NCI-H460 (cell line): Measurements from ENCODE around the gene DHRS7. TPM values are rescaled to one million over a fixed set of nuclear protein-coding genes. Genes with fewer than 3 reads are reported as not detected.
A peak's percentile ranks its signal among the peaks of the same experiment; 100 is the strongest.

Experiments
- DNase-seq: peaks from one replicate; pipeline ENCODE4 v3.0.0-alpha.2; 2016; ENCODE audit warnings: low read depth; ENCODE audit errors: extremely low read depth
- total RNA-seq: library from RNA; depleted of rRNA; stranded (reverse); fragments of >200 nt; shearing (Covaris generic); gene quantifications from 2 replicates; pipeline ENCODE4 v1.2.3, GENCODE V29; 2014

DHRS7 gene
- total RNA-seq, 1 experiment from 2014 or later, result 144 TPM

DNA sequence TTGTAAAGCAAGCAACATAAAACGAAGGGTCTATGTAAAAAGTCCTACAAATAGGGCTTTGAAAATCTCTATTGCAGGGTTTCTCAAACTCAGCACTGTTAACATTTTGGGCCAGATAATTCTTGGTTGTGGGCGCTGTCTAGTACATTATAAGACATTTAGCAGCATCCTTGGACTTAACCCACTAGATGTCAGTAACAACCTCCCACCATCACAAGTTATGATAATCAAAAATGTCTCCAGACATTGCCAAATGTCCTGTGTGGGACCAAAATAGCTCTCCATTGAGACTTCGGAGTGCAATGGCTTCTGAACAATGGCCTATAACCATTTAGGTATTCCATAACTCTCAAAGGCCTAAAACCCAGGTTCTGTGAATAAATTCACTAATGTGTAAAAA is 22.9 kb upstream of the DHRS7 start:
- peak; percentile 16 for DNase-seq

DNA sequence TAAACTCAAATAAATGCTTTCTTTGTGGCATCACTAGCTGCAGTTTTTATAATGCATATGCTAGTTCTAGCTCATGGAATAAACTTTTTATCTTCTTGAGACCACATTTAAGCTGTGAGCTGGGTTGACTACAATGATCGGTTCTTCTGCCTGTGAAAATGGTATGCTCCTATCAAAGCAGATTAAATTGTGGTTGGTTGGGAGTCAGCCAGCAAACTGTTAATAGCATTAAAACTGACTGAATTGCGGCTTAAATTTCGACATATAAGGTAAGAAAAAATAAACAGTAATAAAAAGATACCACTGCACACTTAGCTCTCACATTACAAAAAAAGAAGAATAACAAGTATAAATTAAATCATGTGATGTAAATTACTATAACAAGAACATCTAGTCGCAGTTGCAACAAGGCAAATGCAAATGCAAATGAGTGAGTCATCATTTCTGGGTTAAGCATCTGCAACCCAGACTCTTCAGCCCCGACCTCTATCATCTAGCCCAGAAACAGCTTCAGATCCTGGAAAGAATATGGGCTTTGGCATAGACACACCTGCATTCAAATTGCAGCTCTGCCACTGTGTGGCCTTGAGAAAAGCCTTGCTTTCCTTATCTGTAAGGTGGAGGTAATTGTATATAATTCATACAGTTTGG is 19.8 kb upstream of the DHRS7 start:
- DNase-seq, result no peak

DNA sequence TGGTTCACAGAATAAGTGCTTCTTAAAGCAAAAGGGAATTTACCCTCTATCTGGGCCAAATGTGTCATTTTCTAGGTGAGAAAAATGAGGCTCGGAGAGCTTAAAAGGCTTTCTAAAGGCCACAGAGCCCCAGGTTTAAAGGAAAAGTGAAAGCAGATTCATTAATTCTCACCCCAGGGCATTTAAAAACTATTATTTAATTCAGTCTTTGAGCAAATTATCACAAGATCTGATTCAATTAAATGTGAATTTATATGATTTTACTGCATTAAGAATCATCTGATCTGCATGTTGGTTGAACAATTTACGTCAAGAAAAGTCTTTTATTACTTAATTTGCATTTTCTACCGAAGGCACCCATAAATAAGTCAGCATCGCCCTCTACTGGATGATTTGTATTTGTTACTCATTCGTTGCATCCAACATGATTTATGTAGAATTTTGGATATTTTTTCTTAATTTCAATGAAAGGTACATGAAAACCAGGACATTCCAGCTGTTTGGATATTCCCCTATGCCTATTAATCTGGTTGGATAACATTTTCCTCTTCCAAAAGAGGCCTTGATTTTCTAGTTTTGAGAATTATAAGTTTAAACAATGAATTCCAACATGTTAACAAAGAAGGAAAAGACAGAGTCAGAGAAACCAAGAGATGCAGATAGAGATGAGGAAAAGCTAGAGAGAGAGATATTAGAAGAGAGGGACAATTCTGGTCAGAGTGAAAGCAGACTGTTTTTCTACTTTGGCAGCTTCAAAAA is 19.1 kb upstream of the DHRS7 start:
- DNase-seq, result peak; percentile 69

DNA sequence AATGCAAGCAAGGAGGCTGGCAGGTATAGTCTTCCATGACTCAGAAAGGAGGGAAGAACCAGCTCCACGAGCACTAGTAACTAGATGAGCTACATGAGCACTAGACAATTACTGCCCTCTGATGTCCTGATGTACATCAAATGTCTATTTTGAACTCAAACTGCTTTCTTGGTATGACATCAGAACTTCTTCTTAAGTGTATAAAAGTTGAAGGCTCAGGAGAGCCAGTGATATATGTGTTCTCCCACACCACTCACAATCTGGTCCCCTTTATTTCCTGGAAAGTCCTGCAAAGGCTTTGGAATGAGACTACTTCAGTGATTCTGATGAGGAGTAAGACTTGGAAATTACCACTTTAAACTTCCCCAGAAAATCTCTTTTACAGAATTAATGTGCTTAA is 18.5 kb upstream of the DHRS7 start:
- peak; percentile 11 for DNase-seq

DNA sequence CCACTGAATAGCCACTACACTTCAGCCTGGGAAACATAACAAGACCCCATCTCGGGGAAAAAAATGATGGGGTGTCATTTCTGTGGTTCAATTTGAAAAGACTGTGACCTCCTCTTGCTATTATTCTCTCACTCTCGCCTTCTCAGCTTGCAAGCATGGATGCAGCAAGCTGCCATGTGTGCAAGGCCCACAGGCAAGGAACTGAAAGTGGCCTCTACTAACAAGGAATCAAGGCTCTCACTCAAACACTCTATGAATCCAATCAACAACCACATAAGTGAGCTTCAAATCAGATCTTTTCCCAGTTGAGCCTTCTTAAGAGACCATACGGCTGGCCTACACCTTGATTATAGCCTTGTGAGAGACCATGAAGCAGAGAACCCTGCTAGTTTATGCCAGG is 17.9 kb upstream of the DHRS7 start:
- no peak for DNase-seq

DNA sequence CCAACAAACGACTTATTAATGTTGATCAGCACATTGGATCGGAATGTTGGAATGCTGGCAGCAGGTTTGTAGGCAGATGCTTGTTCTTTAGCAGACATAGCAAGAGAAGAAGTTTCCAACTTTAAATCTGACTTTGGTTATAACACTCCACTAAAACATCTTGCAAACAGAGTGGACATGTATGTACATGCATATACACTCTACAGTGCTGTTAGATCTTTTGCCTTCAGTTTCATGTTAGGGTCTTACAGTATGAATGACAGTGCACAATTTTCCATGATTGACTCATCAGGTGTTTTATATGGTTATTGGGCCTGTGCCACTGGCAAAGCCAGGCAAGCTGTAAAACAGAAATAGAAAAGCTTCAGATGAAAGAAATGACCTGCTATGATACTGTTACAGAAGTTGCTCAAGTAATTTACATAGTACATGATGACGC is 14.3 kb upstream of the DHRS7 start:
- peak; percentile 12 for DNase-seq

DNA sequence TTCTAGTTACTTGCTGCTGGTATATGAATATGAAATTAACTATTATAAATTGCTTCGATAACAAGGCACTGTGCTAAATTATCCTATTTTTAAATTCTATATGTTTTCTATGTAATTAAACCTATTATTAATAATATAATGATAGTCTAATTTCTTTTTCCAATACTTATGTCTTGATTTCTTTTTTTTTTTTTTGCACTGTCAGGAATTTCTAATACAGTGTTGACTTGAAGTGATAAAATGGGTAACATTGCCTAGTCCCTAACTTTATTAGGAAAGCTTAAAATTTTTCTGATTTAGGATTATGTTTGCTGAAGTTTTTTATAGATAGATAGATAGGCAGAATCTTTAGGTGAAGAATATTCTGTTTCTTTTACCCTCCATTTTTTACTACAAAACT is 13.6 kb upstream of the DHRS7 start:
- no peak for DNase-seq

DNA sequence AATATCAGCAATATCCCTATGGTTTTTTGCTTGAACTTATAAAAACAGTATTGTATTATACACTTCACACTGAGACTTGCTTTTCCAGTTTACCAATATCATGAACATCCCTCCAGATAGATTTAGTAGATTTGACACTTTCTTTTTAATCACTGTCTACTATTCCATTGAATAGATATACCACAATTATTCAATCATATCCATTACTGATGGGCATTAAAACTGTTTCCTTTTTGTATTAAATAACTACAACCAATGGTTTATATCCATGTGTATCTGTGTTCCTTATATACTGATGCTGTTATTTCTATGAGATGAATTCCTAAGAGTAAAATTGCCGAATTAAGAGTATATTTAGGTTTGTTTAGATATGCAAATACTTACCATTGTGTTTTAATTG is 13.0 kb upstream of the DHRS7 start:
- DNase-seq, result no peak

DNA sequence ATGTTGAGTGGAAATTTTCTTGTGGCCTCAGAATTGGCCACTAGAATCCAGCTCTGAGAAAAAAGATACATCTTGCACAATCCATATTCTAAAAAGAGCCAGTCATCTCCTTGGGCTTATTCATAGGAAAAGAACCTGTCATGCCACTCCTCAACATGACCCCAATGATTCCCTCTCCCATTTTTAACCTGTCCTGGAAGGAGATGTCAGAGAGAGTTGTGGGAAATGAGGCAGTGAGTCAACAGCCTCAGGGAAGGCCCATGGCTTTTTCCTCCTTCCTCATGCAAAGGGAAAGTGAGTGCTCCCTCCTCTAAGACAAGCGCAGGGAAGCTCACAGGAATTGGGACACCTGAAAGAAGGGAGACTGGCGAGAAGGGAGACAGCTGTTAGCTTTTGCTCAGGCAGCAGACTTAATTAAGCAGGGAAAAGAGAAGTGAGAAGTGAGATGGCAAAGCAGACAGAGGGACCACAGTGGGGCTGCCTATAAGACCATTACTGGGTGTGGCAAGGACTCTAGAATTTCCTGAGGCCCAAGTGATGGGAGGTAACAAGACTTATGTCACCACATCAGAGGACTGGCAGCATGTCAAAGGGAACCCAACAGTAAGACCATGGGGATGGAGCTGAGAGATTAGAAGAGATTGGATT is 10.2 kb upstream of the DHRS7 start:
- no peak for DNase-seq

DNA sequence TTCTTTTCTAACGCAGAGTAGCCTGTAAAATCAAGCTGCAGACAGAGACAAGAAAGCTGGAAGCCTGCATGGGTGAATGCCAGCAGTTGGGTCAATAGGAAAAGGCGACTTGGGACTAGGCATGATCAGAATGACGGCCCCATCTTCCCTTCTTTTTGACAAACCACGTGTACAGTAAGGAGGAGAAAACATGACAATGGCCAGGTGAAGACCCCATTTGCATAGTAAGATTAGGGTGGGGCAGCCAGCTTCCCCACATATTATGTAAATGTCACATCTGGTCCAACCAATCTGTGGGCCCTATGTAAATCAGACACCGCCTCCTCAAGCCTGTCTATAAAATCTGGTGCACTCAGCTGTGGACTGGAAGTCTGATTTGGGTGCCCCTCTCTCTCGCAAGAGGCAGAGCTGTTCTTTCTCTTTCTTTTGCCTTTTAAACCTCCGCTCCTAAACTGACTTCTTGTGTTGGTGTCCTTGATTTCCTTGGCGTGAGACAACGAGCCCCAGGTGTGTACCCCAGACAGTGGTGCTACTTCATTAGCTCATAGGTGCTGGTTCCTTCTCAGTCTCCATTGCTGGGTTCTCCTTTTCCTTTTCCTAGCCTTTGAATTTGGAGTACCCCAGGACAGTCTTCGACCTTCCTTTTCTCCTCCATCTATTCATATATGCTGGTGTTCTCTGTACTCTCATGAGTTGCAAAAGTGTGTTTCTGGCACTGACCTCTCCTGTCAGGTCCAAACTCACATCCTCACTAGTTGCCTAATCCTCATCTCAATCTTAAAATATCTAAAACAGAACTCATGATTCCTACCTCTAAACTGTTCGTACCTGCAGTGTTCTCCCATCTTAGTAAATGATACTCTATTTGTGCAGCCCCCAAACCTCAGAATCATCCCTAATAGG is 9.4 kb upstream of the DHRS7 start:
- no peak for DNase-seq

DNA sequence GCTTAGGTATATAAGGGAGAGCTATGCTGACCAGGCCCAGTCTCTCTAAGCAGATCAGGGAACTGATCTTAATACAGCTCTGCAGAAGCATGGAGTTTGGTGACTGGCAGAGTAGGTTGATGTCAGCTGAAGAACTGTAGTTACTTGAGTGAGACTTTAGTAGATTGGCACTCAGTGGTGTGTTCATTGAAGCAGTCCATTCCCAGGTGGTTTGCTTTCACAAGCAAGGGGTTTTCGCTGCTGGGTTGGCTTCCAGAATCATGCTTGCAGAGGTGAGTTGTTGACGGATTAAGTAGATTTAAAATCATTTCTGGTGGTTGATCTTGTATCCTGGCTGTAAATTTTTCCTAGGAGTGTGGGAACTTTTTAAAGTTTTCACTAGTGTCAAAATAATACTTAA is 6.5 kb upstream of the DHRS7 start:
- DNase-seq, result no peak

DNA sequence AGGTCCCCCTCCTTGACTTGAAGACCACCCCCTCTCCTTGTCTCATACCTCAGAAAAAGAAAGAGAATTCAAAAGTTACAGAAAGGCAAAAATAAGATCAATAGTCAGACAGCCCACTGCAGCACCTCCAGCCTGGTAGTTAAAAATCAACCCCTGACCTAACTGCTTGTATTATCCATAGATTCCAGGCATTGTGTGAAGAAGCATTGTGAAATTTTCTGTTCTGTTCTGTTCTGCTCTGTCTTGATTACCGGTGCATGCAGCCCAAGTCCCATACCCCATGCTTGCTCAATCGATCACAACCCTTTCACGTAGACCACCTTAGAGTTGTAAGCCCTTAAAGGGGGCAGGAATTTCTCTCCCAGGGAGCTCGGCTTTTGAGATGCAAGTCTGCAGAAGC is 5.8 kb upstream of the DHRS7 start:
- no peak for DNase-seq

DNA sequence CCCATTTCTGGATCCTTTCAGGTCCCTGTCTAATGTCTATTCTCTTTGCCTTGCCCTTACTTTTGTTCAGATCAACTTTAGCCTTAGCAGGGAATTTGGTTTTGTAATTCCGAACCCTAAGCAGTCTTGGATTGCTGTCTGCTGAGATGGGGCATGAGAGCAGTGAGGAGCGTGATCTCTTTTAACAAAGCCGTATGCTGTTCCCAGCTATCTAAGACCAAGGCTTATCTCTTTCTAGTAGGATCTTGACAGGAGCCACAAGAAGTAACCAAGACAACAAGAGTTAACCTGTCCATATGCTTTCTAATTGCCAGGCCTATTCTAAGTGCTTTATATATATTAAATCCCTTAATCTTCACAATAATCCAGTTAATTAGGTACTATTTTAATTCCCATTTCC is 4.5 kb upstream of the DHRS7 start:
- no peak for DNase-seq

DNA sequence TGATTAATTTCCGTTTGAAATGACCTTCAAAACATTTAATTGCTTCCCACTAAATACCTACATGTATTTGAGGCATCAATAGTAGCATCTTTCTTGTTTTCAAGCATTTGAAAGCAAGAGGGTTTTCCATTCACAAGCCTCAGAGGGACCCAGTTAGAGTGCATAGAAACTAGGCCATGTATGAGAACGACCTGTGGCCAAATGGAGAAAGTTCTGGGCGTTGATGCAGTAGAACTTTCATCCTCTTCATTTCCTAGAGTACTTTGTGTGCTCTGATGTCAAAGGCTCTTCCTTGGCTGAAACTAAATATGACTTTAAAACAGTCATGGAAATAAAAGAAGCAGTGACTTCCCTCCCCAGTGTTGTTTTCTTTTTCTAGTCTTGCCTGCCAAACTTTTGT is 944 bp upstream of the DHRS7 start:
- DNase-seq, result no peak

DNA sequence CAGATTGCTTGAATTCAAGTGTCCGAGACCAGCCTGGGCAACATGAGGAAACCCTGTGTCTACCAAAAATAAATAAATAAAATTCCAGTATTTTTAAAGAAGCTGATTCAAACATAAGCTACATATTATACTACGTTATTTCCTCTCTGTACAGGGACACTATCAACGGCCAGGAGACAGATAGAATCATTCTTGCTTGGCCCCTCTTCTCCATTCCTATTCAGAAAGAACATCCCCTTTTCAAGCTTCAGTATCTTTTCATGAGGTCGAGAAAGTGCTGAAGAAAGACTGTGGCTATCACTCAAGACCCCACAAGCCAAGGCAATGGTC is 314 bp upstream of the DHRS7 start:
- no peak for DNase-seq

DNA sequence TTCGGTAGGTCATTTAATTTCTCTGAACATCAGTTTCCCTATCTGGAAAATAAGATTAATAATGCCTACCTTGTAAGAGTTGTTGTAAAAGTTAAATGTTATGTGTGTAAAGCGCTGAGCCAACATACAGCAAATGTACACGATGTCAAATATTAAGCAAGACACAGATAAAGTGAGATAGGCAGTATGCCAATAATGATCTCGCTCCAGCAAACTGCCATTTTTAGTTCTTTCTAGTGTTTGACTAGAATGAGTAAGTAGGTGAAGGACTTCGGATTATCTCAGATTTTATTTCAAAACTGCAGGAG is 840 bp downstream of the DHRS7 start:
- no peak for DNase-seq

DNA sequence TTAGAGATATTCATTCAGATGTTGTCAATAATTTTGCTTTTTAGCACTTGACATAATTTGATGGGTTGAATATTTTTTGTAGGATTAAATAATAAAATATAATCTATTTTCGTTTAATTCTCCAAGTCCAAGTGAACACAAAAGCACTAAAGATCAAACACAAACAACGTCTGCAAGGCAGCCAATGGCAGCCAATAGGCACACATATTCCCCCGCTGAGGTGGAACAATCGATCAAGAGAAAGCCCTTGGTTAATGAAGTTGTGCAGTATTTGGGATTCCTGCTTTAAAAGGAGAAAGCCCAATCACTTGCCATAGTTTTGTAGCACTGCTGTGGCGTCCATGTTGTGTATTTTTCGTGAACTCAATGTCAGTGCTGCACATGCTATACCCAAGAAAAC is 1.5 kb downstream of the DHRS7 start:
- DNase-seq, result no peak

DNA sequence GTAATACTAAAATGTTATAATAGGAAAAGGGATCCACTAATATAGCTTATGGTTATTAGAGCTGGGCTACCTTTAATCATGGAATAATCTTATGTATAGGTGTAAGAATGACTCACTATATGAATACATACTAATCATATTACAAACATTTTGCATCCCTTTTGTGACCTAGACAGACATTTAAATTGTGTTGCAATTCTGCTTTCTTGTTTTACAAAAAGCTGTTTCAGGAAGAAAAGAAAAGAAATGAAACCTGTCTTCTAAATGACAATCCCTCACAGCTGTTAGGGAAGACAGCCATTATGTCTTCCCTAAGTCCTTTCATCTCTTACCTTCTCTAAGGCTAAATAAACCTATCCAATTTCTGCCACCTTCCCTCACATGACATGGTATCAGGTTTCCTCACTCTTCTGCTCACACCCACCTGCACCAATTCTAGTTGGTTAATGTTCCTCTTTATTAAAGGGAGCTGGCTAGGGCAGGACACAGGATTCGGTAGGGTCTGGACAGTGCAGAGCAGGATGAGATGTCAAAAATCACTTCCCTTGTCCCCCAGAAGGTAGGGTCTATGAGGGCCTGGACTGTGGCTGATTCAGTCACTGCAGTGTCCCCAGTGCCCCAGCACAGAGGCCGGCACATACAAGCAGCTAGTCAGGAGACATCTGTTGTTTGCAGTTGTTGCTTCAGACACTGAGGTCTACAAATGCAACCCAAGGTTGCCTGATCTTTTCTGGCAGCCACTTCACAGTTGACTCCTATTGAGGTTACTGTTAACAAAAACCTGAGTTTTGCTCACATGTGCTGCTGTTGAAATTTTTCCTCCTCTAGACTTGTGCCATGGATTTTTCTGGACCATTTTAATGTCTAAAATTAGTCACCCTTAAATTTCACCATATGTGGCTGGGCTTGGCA is 3.7 kb downstream of the DHRS7 start:
- no peak for DNase-seq

DNA sequence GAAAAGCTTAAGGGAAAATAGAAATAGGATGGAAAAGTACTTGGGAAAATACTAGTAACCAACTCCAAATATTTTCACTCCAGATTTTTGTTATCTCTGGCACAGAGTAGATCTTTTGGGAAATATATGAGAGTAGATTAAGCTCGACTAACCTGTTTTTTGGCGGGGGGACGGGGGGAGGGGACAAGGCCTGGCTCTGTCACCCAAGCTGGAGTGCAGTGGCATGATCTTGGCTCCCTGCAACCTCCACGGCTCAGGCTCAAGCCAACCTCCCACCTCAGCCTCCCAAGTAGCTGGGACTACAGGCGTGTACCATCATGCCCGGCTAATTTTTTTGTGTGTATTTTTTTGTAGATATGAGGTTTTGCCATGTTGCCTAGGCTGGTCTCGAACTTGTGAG is 4.8 kb downstream of the DHRS7 start:
- no peak for DNase-seq

DNA sequence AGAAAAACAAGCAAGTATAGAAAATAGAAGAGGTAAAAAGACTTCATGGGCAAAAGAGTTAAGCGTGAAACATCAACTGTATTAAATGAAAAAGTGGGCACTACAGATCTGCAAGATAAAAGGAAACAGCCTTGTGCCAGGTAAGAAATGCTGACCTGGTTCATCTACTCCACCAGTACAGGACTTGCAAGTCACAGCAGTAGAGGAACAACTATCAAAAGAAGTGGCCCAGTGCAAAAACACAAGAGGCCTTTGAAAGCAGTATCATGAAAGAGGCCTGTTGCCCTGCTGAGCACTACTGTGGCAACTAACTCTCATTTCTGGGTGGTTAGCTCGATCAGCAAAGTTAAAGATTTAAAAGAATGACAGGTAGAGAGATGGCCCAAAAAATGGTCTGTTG is 10.5 kb downstream of the DHRS7 start:
- no peak for DNase-seq
